Measurements from ENCODE around the gene ADARB2.

ADARB2 gene

DNA sequence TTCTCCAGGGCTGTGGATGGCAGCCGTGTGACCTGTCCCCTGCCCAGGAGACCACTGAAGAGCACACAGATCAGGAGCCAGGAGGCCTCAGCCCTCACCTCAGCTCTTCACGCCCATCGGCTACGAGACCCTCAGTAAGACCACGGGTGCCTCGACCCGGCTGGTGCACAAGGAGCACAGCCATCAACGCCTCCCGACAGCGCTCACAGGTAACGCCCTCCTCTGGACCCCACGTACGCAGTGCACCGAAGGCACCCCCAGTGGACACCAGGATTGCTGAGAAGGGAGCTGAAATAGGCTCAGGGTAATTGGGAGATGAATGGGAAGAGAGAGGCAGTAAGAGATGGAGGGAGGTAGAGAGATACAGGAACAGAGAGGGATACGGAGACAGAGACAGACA, 389.8 kb downstream of the ADARB2 start:
- TF ChIP-seq CTCF (IDR thresholded peaks at IDR 0.05; ENCODE audit: poor library complexity, severe bottlenecking) = no peak
- DNase-seq (ENCODE audit: low spot score) (no peak), ATAC-seq (ENCODE audit: low read depth) (no peak)
- no peaks in the 10 kb centered on the region for H3K27me3 ChIP-seq (ENCODE audit: insufficient read depth, poor library complexity, severe bottlenecking)
- no peaks in the 10 kb centered on the region for H3K36me3 ChIP-seq (ENCODE audit: low read depth)
- H3K9me3 ChIP-seq (ENCODE audit: severe bottlenecking) = no peaks in the 10 kb centered on the region
- no peaks in the 10 kb centered on the region for H3K4me1 ChIP-seq (ENCODE audit: insufficient read depth, poor library complexity, severe bottlenecking)
- H3K4me3 ChIP-seq (ENCODE audit: severe bottlenecking) = no peak overlapping the region
- H3K27ac ChIP-seq (ENCODE audit: poor library complexity, severe bottlenecking) = no peak overlapping the region

GRCh38 chr10:1346201-1346600, 391.1 kb downstream of the ADARB2 start:
- H3K36me3 ChIP-seq (ENCODE audit: low read depth) = no peaks in the 10 kb centered on the region
- no peaks in the 10 kb centered on the region for H3K4me1 ChIP-seq (ENCODE audit: insufficient read depth, poor library complexity, severe bottlenecking)
- no peak for DNase-seq (ENCODE audit: low spot score)
- no peaks in the 10 kb centered on the region for H3K27me3 ChIP-seq (ENCODE audit: insufficient read depth, poor library complexity, severe bottlenecking)
- TF ChIP-seq CTCF (IDR thresholded peaks at IDR 0.05; ENCODE audit: poor library complexity, severe bottlenecking) = no peak
- H3K9me3 ChIP-seq (ENCODE audit: severe bottlenecking) = no peaks in the 10 kb centered on the region
- ATAC-seq (ENCODE audit: low read depth) = no peak
- H3K4me3 ChIP-seq (ENCODE audit: severe bottlenecking) = no peak overlapping the region
- H3K27ac ChIP-seq (ENCODE audit: poor library complexity, severe bottlenecking) = no peak overlapping the region

- H3K4me3 ChIP-seq (ENCODE audit: severe bottlenecking) = no peak overlapping the region
- no peak for TF ChIP-seq CTCF (IDR thresholded peaks at IDR 0.05; ENCODE audit: poor library complexity, severe bottlenecking)
- H3K27ac ChIP-seq (ENCODE audit: poor library complexity, severe bottlenecking) = no peak overlapping the region
- ATAC-seq (ENCODE audit: low read depth) (no peak), DNase-seq (ENCODE audit: low spot score) (no peak)
- no peaks in the 10 kb centered on the region for H3K4me1 ChIP-seq (ENCODE audit: insufficient read depth, poor library complexity, severe bottlenecking)
- H3K36me3 ChIP-seq (ENCODE audit: low read depth) = no peaks in the 10 kb centered on the region
- no peaks in the 10 kb centered on the region for H3K27me3 ChIP-seq (ENCODE audit: insufficient read depth, poor library complexity, severe bottlenecking)
- H3K9me3 ChIP-seq (ENCODE audit: severe bottlenecking) = no peaks in the 10 kb centered on the region
Observed at GRCh38 chr10:1345368-1345767, 392.0 kb downstream of the ADARB2 start.

GRCh38 chr10:1344846-1345245, 392.5 kb downstream of the ADARB2 start:
- TF ChIP-seq CTCF (IDR thresholded peaks at IDR 0.05; ENCODE audit: poor library complexity, severe bottlenecking) = no peak
- Histone ChIP-seq H3K4me1 (ENCODE audit: insufficient read depth, poor library complexity, severe bottlenecking) (no peaks in the 10 kb centered on the region), H3K9me3 (ENCODE audit: severe bottlenecking) (no peaks in the 10 kb centered on the region), H3K4me3 (ENCODE audit: severe bottlenecking) (no peak overlapping the region), H3K36me3 (ENCODE audit: low read depth) (no peaks in the 10 kb centered on the region), H3K27ac (ENCODE audit: poor library complexity, severe bottlenecking) (no peak overlapping the region), H3K27me3 (ENCODE audit: insufficient read depth, poor library complexity, severe bottlenecking) (no peaks in the 10 kb centered on the region)
- ATAC-seq (ENCODE audit: low read depth) (no peak), DNase-seq (ENCODE audit: low spot score) (no peak)

GRCh38 chr10:1344408-1344807, 392.9 kb downstream of the ADARB2 start:
- no peak for ATAC-seq (ENCODE audit: low read depth)
- no peaks in the 10 kb centered on the region for H3K4me1 ChIP-seq (ENCODE audit: insufficient read depth, poor library complexity, severe bottlenecking)
- H3K27ac ChIP-seq (ENCODE audit: poor library complexity, severe bottlenecking) = no peak overlapping the region
- DNase-seq (ENCODE audit: low spot score) = no peak
- no peaks in the 10 kb centered on the region for H3K9me3 ChIP-seq (ENCODE audit: severe bottlenecking)
- no peak for TF ChIP-seq CTCF (IDR thresholded peaks at IDR 0.05; ENCODE audit: poor library complexity, severe bottlenecking)
- no peaks in the 10 kb centered on the region for H3K36me3 ChIP-seq (ENCODE audit: low read depth)
- H3K4me3 ChIP-seq (ENCODE audit: severe bottlenecking) = no peak overlapping the region
- H3K27me3 ChIP-seq (ENCODE audit: insufficient read depth, poor library complexity, severe bottlenecking) = no peaks in the 10 kb centered on the region

All from RWPE2 (cell line).